Measurements from ENCODE around the gene MTHFSD.

Gene MTHFSD

DNA sequence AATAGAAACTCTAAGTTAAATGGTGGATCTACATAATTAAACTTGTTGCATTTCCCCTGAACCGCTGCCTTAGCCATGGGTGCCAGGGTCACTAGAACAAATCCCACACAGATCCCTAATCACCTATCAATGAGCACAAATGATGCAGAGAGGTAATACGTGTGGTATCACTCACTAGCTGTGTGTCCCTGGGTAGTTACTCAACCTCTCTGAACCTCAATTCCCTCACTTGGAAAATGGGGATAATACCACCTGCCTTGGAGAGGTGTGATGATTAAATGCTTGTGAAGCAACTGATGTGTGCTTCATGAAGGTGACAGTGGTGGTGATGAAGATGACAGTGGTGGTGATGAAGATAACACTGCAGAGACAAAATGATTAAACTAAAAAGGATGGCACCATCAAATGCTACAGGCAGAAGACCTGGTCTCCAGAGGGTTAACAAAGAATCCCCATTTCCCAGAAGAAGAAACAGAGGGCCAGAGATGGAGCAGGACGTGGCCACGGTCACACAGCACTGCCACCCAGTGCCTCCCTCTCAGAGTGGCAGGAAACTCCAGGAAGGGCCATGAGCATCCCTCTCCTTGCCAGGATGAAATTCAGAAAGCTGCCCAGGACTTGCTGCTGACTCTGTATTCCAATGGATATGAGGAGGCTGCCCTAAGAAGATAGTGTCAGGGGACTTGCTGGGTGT lies 62.6 kb downstream of the MTHFSD start:
- no peak for FAIRE-seq

DNA sequence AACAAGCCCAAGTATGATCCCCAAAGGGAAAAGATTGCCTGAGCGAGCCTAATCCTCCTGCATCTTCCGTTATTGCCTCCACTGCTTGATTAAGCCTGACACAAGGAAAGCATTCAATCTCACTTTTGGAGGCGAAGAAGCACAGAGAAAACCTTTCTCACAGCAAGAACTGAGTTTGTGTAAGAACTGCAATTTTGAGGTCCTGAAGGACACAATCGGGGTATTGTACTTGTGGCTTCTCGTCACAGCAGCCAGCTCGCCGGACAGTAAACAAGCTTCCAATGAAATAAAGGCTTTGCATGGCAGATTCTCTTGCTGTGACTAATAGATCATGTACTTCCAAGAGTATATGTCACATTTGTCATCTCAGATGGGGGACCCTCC lies 63.4 kb downstream of the MTHFSD start:
- DNase-seq (ENCODE audit: low spot score) (no peak), FAIRE-seq (no peak)

More for the DNA sequence above, 62.6 kb downstream of the MTHFSD start:
- DNase-seq (ENCODE audit: low spot score), result no peak

DNA sequence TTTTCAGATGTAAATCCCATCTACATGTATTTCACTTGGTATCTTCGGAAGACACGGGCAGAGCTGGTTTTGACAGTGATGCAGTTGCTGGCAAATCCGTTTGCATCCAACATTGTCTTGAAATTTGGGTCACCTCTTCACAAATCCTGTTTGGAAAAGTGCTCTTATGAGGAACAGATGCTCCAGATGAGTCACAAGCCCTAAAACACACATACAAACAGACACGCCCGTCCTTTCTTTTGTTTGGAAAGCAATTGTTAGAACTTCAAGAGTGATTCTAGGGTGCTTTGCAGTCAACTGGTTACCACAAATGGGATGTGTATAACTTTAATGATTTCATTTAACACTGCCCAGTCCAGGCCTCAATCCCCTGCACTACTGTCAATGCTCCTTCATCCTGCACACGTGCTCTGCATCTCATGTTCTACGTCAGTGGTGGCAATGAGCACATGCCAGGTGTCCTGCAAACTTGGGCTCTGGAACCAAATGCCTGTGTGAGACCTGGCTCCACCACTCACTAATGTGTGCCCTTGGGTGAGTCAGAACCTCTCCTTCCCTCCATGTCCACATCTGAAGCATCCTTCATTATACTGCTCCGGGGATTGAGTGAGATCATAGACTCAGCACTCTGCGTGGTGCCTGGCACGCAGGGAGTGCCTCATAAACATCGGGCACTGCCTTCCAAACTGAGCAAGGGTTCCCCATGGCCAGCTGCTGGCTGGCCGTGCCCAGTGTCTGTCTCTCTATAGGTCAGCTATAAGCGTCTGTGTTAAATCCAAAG lies 64.0 kb downstream of the MTHFSD start:
- FAIRE-seq (peak; percentile 50), DNase-seq (ENCODE audit: low spot score) (peak; percentile 53)

DNA sequence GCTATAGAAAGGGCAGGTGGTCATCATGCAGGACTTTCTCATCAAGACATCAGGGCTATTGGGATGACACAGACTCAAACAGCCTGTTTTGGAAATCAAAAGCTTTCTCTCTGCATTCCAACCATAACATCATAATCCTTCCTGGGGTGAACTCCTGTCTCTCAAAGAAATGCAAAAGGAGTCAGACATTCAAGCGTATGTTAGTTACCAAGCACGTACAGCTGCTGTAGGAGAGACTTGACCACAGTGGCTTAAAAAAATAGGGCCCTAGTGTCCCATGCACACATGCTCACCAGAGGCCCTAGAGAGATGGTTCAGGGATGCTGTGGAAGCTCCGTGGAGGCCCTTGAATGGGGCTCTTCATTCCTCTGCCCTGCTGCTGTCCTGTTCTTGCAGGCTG lies 69.3 kb downstream of the MTHFSD start:
- no peak for DNase-seq (ENCODE audit: low spot score)
- no peak for FAIRE-seq

DNA sequence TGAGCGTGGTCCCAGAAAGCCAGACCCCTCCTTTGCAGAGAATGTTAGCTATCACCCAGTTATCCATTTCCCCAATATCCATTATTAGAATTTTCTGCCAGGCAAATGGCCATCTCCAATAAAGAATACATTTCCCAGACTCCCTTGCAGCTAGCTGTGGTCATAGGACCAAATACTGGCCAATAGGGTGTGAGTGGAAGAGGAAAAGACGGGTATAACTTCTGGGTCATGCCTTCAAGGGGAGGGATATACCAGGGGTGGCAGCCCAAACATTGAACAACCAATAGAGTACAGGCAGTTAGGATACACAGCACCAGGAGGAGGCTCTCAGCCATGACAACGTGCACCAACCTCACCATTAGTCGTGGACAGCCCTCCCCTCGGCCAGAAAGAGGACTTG lies 70.8 kb downstream of the MTHFSD start:
- DNase-seq (ENCODE audit: low spot score), result no peak
- no peak for FAIRE-seq

DNA sequence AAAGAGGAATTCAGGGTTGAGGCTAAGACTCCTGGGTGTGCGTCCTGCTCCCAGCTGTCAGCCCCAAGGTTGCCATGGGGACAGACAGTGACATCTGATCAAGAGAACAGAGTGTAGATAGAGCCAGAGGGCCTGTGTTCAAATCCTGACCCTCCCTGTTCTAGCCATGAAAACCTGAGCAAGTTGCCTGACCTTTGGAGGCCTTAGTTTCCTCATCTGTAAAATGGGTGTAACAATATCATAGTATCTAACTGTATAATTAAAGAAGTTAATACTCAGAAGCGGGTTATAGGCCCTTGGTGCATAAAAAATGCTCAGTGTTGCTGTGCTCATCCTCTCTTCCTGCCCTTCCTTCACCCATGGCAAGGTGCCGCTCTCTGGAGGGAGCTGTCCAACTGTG lies 73.4 kb downstream of the MTHFSD start:
- FAIRE-seq, result no peak

DNA sequence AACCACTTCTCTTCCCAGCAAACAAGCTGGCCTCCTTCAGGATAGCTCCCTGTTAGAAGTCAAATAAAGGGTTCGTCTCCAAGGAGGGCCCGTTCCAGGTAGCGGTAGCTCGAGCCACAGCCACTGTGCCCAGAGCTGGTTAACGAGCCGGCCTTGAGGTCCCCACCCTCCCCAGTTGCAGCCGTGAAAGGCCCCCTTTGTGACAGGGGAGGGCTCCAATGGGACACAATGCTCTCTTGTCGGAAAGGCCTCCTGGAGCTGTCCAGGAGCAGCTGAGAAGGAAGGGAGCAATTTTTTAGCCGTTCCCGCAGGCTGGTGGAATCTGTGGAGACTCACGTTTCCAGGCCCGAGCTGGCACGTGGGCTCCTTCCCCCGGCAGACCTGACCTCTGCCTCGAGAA lies 74.6 kb downstream of the MTHFSD start:
- no peak for DNase-seq (ENCODE audit: low spot score)
- no peak for FAIRE-seq

More for the DNA sequence above, 73.4 kb downstream of the MTHFSD start:
- no peak for DNase-seq (ENCODE audit: low spot score)
